SU-DHL-6 (cell line): ENCODE data around the gene GRM1.

Experiments used
- H2AFZ ChIP-seq: fragments of 200-600 bp; sonication (generic); 2 replicates; pipeline ENCODE4 v1.6.1; 2014; ENCODE audit warnings: low read depth, mild to moderate bottlenecking, moderate library complexity, mixed read lengths, antibody characterized with exemption, low read length; ENCODE audit not compliant: severe bottlenecking
- H3F3A ChIP-seq: fragments of 200-600 bp; shearing (Covaris generic); 2 replicates; pipeline ENCODE4 v1.6.0; 2016; ENCODE audit warnings: antibody characterized with exemption, mild to moderate bottlenecking; ENCODE audit not compliant: insufficient read depth
- H3K27ac ChIP-seq: fragments of 200-600 bp; sonication (generic); 2 replicates; pipeline ENCODE4 v1.5.1; 2016; ENCODE audit warnings: low read depth, mild to moderate bottlenecking, low read length, moderate library complexity, mixed read lengths
- H3K27me3 ChIP-seq: fragments of 200-600 bp; sonication (generic), shearing (Covaris generic); 2 replicates; pipeline ENCODE4 v1.6.0; 2014; ENCODE audit warnings: mild to moderate bottlenecking, low read length
- H3K36me3 ChIP-seq: fragments of 200-600 bp; sonication (generic); 2 replicates; pipeline ENCODE4 v1.6.1; 2014; ENCODE audit warnings: mild to moderate bottlenecking, low read length, mixed read lengths
- H3K4me2 ChIP-seq: fragments of 300-600, 200-600 bp; shearing (Covaris generic), sonication (generic); 2 replicates; pipeline ENCODE4 v1.6.0; 2014; ENCODE audit warnings: low read length, low read depth, mild to moderate bottlenecking; ENCODE audit not compliant: poor library complexity, severe bottlenecking
- H3K4me3 ChIP-seq: fragments of 200-600 bp; sonication (generic); 2 replicates; pipeline ENCODE4 v1.5.1; 2014; ENCODE audit warnings: antibody characterized with exemption, low read length, mild to moderate bottlenecking, mixed read lengths; ENCODE audit not compliant: insufficient read depth, poor library complexity, severe bottlenecking
- H3K79me2 ChIP-seq: fragments of 200-600 bp; sonication (generic); 2 replicates; pipeline ENCODE4 v1.6.1; 2014; ENCODE audit warnings: mild to moderate bottlenecking, low read length, moderate library complexity; ENCODE audit not compliant: insufficient read depth
- H3K9ac ChIP-seq: fragments of 200-600 bp; sonication (generic); 2 replicates; pipeline ENCODE4 v1.7.0; 2014; ENCODE audit warnings: mild to moderate bottlenecking, low read length
- H3K9me2 ChIP-seq: fragments of 200-600 bp; sonication (generic); replicated peaks from 2 replicates; pipeline ENCODE4 v1.6.1; 2014; ENCODE audit warnings: low read length; ENCODE audit not compliant: insufficient read depth
- H3K9me3 ChIP-seq: fragments of 200-600 bp; sonication (generic); 2 replicates; pipeline ENCODE4 v1.6.1; 2014; ENCODE audit warnings: low read length, mixed read lengths; ENCODE audit not compliant: insufficient read depth
- H4K20me1 ChIP-seq: fragments of 200-600 bp; sonication (generic); 2 replicates; pipeline ENCODE4 v1.6.1; 2014; ENCODE audit warnings: low read depth, mild to moderate bottlenecking, antibody characterized with exemption, low read length, moderate library complexity, mixed read lengths
- CTCF ChIP-seq: fragments of 200-600 bp; sonication (generic); IDR thresholded peaks from one replicate; pipeline ENCODE4 v1.5.1; 2017; ENCODE audit warnings: antibody characterized with exemption, mild to moderate bottlenecking, low read length, moderate library complexity; ENCODE audit not compliant: insufficient read depth, poor library complexity, severe bottlenecking
- EZH2phosphoT487 ChIP-seq: fragments of 200-600 bp; sonication (generic), shearing (Covaris generic); conservative IDR thresholded peaks from 2 replicates; pipeline ENCODE4 v1.6.1; 2018; ENCODE audit warnings: mild to moderate bottlenecking, antibody characterized with exemption, low read length, moderate library complexity, mixed read lengths

The GRM1 gene

GRCh38 chr6:146260886-146261285, 232.0 kb downstream of the GRM1 start:
- Histone ChIP-seq H3K27ac (no peak overlapping the region), H3K9me2 (no peaks in the 10 kb centered on the region), H3K27me3 (no peaks in the 10 kb centered on the region), H3K9ac (no peak overlapping the region), H2AFZ (no peak overlapping the region), H3K36me3 (no peaks in the 10 kb centered on the region), H3K4me2 (no peak overlapping the region), H3K79me2 (no peaks in the 10 kb centered on the region), H4K20me1 (no peaks in the 10 kb centered on the region), H3F3A (no peaks in the 10 kb centered on the region), H3K9me3 (no peaks in the 10 kb centered on the region), H3K4me3 (no peak overlapping the region)
- TF ChIP-seq EZH2phosphoT487 (no peak), CTCF (no peak)

- Histone ChIP-seq H3K9ac (no peak overlapping the region), H4K20me1 (no peaks in the 10 kb centered on the region), H3K9me2 (no peaks in the 10 kb centered on the region), H3K9me3 (no peaks in the 10 kb centered on the region), H3K4me3 (no peak overlapping the region), H3K79me2 (no peaks in the 10 kb centered on the region), H2AFZ (no peak overlapping the region), H3K27ac (no peak overlapping the region), H3K27me3 (no peaks in the 10 kb centered on the region), H3F3A (no peaks in the 10 kb centered on the region), H3K36me3 (no peaks in the 10 kb centered on the region), H3K4me2 (no peak overlapping the region)
- TF ChIP-seq EZH2phosphoT487 (no peak), CTCF (no peak)
These were observed 236.2 kb downstream of the GRM1 start for GRCh38 chr6:146265056-146265455.

GRCh38 chr6:146267447-146267846, 238.6 kb downstream of the GRM1 start:
- Histone ChIP-seq H3K79me2 (no peaks in the 10 kb centered on the region), H3K9ac (no peak overlapping the region), H3K27ac (no peak overlapping the region), H4K20me1 (no peaks in the 10 kb centered on the region), H3K36me3 (no peaks in the 10 kb centered on the region), H3K27me3 (no peaks in the 10 kb centered on the region), H3K4me2 (no peak overlapping the region), H3K4me3 (no peak overlapping the region), H3K9me3 (no peaks in the 10 kb centered on the region), H2AFZ (no peak overlapping the region), H3F3A (no peaks in the 10 kb centered on the region), H3K9me2 (no peaks in the 10 kb centered on the region)
- TF ChIP-seq EZH2phosphoT487: no peak
- TF ChIP-seq CTCF: no peak

- no peak for TF ChIP-seq CTCF
- Histone ChIP-seq H3F3A (no peaks in the 10 kb centered on the region), H3K27me3 (no peaks in the 10 kb centered on the region), H3K4me3 (no peak overlapping the region), H3K9ac (no peak overlapping the region), H3K4me2 (no peak overlapping the region), H3K9me2 (no peaks in the 10 kb centered on the region), H4K20me1 (no peaks in the 10 kb centered on the region), H3K36me3 (no peaks in the 10 kb centered on the region), H3K9me3 (no peaks in the 10 kb centered on the region), H3K79me2 (no peaks in the 10 kb centered on the region), H2AFZ (no peak overlapping the region), H3K27ac (no peak overlapping the region)
These were observed 239.1 kb downstream of the GRM1 start for GRCh38 chr6:146267946-146268345.
